ENCODE data around the gene HEBP2. TPM values are rescaled to one million over a fixed set of nuclear protein-coding genes. Genes with fewer than 3 reads are reported as not detected.

Gene HEBP2
- polyA plus RNA-seq, 1 experiment: 16.8 TPM

DNA sequence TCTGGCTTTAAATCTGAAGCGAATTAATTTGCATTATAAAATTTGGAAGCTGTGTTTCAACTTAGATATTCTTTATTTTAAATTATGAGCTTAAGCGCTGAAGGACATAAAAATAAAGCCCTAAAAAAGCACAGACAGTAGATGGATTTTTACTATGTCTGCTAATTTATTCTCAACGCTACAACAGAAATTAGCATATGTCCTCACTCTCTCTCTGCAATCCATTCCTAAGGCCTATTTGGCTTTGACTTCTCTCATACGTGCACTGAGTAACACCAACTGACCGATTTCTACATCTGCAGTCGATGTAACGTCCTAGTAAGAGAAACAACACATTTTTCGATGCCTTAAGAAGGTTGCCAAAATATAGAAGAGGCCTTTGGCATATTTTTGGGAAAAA, 23.7 kb downstream of the HEBP2 start:
- no peak for DNase-seq (ENCODE audit: low read depth, low spot score)
- H3K27ac ChIP-seq (ENCODE audit: low read depth, low read length): no peak overlapping the region
- POLR2A ChIA-PET: interaction anchor here (0.6 kb wide), 1 partner anchor 9 kb away, joined by 7 read pairs; no protein-coding TSS in a partner anchor
- no peaks in the 10 kb centered on the region for H3K27me3 ChIP-seq (ENCODE audit: control insufficient read depth, insufficient read depth, low read length)
- H3K9me3 ChIP-seq (ENCODE audit: control insufficient read depth, insufficient read depth, low read length): no peaks in the 10 kb centered on the region
- TF ChIP-seq, protein P1, sequence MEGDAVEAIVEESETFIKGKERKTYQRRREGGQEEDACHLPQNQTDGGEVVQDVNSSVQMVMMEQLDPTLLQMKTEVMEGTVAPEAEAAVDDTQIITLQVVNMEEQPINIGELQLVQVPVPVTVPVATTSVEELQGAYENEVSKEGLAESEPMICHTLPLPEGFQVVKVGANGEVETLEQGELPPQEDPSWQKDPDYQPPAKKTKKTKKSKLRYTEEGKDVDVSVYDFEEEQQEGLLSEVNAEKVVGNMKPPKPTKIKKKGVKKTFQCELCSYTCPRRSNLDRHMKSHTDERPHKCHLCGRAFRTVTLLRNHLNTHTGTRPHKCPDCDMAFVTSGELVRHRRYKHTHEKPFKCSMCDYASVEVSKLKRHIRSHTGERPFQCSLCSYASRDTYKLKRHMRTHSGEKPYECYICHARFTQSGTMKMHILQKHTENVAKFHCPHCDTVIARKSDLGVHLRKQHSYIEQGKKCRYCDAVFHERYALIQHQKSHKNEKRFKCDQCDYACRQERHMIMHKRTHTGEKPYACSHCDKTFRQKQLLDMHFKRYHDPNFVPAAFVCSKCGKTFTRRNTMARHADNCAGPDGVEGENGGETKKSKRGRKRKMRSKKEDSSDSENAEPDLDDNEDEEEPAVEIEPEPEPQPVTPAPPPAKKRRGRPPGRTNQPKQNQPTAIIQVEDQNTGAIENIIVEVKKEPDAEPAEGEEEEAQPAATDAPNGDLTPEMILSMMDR (IDR thresholded peaks at IDR 0.05; ENCODE audit: low read depth, low read length): no peak
- CTCF ChIA-PET: interaction anchor here (0.9 to 4.0 kb wide), 14 partner anchors 14 to 342 kb away, joined by 3 to 33 read pairs (median 6); no protein-coding TSS in a partner anchor
- no peak overlapping the region for H3K4me3 ChIP-seq (ENCODE audit: low read depth, low read length)

DNA sequence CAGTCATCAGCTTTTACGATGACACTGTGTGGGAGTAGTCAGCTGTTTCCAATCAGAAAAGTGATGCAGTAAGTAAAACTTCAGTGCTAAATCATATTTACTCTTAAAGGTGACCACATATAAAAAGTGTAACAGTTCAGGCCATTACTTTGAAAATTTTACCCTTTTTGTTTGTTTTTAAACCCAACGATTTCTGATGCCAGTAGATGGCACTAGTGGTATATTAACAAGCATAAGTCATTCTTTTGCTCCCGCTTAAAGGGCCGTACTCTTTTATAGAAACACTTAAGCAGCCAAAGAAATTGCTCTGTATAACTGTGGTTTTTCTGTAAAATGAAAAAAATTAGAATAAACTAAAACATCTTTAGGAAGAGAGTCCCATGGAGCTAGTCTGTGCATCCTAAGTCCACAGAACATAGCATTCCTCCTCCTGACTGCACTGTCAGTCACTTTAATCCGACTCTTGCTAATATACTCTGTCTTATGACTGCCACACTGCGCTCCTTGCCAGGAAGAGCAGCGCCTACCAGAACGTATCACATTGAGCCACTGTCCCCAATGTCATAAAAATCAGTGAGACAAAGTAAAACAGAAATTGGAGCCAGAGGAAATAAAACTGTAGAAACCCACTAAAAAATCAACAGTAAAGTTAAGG, 25.0 kb downstream of the HEBP2 start:
- H3K9me3 ChIP-seq (ENCODE audit: control insufficient read depth, insufficient read depth, low read length): no peaks in the 10 kb centered on the region
- ChIA-PET CTCF (interaction anchor here (0.5 to 4.2 kb wide), 37 partner anchors 11 to 559 kb away, joined by 3 to 33 read pairs (median 4); partner anchors contain the start of gene REPS1), POLR2A (no interaction called here)
- H3K27me3 ChIP-seq (ENCODE audit: control insufficient read depth, insufficient read depth, low read length): no peaks in the 10 kb centered on the region
- TF ChIP-seq, protein P1 (IDR thresholded peaks at IDR 0.05; ENCODE audit: low read depth, low read length): peak; percentile 62
- DNase-seq (ENCODE audit: low read depth, low spot score): peak; percentile 41
- no peak overlapping the region for H3K27ac ChIP-seq (ENCODE audit: low read depth, low read length)
- no peak overlapping the region for H3K4me3 ChIP-seq (ENCODE audit: low read depth, low read length)

DNA sequence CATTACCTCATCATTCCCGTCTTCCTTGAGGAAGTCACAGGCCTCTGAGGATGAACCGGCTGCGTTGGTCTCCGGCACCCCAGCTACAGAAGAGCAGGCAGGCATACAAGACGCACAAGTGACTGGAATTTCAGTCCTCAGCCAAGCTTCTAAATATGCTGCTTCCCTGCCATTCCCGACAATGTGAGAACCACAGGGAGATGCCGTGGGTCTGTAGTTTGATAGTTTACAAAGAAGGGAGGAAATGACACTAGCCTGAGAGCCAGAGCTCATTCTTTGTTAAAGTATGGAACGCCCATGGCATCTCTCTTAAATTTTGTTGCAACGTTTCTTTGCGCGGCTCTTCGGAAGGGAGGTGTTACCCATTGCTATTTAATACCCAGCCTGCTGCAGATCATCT, 25.7 kb downstream of the HEBP2 start:
- POLR2A ChIA-PET: no interaction called here
- Histone ChIP-seq H3K27me3 (ENCODE audit: control insufficient read depth, insufficient read depth, low read length) (no peaks in the 10 kb centered on the region), H3K4me3 (ENCODE audit: low read depth, low read length) (no peak overlapping the region), H3K27ac (ENCODE audit: low read depth, low read length) (no peak overlapping the region), H3K9me3 (ENCODE audit: control insufficient read depth, insufficient read depth, low read length) (no peaks in the 10 kb centered on the region)
- TF ChIP-seq, protein P1 (IDR thresholded peaks at IDR 0.05; ENCODE audit: low read depth, low read length): no peak
- CTCF ChIA-PET: interaction anchor here (0.6 to 4.2 kb wide), 30 partner anchors 10 to 559 kb away, joined by 3 to 33 read pairs (median 5); partner anchors contain the start of gene REPS1
- DNase-seq (ENCODE audit: low read depth, low spot score): no peak

DNA sequence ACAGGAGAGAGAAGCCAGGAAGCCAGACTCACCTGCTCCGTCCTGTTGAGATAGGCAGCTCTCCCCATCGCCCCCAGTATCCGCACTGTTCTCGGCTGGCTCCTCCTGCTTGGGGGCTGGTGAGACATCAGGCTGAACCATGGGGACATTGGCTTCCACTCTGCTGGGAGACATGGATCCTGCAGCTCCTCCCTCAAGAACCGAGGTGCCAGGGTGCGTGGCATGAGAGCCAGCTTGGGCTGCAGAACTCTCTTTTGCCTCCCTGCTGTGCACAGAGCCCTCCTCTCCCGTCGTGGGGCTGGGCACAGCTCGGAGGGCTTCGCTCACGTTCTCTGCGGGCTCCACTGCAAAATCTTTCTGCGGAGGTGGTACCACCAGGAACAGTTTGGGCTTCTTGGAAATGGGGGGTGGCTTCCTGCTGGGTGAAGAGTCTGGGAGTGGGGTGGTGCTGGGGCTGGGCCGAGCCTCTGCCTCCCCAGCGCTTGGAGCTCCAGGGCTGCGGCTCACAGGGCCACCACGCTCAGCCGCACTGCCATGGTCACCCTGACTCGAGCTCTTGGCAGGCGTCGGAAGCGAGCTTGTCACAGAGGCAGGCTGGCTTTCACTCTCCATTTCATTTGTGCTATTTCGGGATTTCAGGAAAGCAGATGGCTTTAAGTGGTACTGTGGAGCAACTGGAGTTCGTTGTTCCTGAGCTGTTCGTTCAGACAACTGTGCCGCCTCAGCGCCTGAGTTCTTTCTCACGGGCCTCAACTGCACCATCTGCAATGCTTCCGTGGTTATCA, 26.5 kb downstream of the HEBP2 start:
- ChIA-PET POLR2A (no interaction called here), CTCF (interaction anchor here (0.8 to 4.2 kb wide), 12 partner anchors 79 to 558 kb away, joined by 3 to 33 read pairs (median 10); partner anchors contain the start of gene REPS1)
- H3K27me3 ChIP-seq (ENCODE audit: control insufficient read depth, insufficient read depth, low read length): no peaks in the 10 kb centered on the region
- H3K27ac ChIP-seq (ENCODE audit: low read depth, low read length): no peak overlapping the region
- no peak for DNase-seq (ENCODE audit: low read depth, low spot score)
- H3K4me3 ChIP-seq (ENCODE audit: low read depth, low read length): no peak overlapping the region
- H3K9me3 ChIP-seq (ENCODE audit: control insufficient read depth, insufficient read depth, low read length): no peaks in the 10 kb centered on the region
- TF ChIP-seq, protein P1 (IDR thresholded peaks at IDR 0.05; ENCODE audit: low read depth, low read length): no peak

Measured in AG04450 (cell line).